ENCODE results near the gene MPDZ.

Gene MPDZ

GRCh38 chr9:13179257-13179656 lies 100.2 kb downstream of the MPDZ start:
- no peak for DNase-seq

- DNase-seq, result no peak
These were observed 103.8 kb downstream of the MPDZ start for GRCh38 chr9:13175732-13176131.

- DNase-seq, result no peak
These were observed 104.4 kb downstream of the MPDZ start for GRCh38 chr9:13174906-13175639.

GRCh38 chr9:13173553-13173952 lies 105.9 kb downstream of the MPDZ start:
- no peak for DNase-seq

- DNase-seq, result no peak
These were observed 108.2 kb downstream of the MPDZ start for GRCh38 chr9:13171261-13171660.

- no peak for DNase-seq
These were observed 112.5 kb downstream of the MPDZ start for GRCh38 chr9:13166996-13167395.

GRCh38 chr9:13165956-13166355 lies 113.5 kb downstream of the MPDZ start:
- DNase-seq, result no peak

- no peak for DNase-seq
These were observed 114.1 kb downstream of the MPDZ start for GRCh38 chr9:13165236-13165945.

GRCh38 chr9:13163946-13164345 lies 115.5 kb downstream of the MPDZ start:
- no peak for DNase-seq

GRCh38 chr9:13163287-13163686 lies 116.2 kb downstream of the MPDZ start:
- DNase-seq, result no peak

GRCh38 chr9:13160051-13160450 lies 119.4 kb downstream of the MPDZ start:
- no peak for DNase-seq

GRCh38 chr9:13158986-13159385 lies 120.5 kb downstream of the MPDZ start:
- no peak for DNase-seq

- DNase-seq, result no peak
These were observed 128.0 kb downstream of the MPDZ start for GRCh38 chr9:13151489-13151888.

- DNase-seq, result no peak
These were observed 130.0 kb downstream of the MPDZ start for GRCh38 chr9:13149454-13149853.

GRCh38 chr9:13146840-13147239 lies 132.7 kb downstream of the MPDZ start:
- no peak for DNase-seq

GRCh38 chr9:13145340-13145739 lies 134.2 kb downstream of the MPDZ start:
- no peak for DNase-seq

- no peak for DNase-seq
These were observed 135.2 kb downstream of the MPDZ start for GRCh38 chr9:13144166-13144775.

- no peak for DNase-seq
These were observed 136.2 kb downstream of the MPDZ start for GRCh38 chr9:13143281-13143680.

GRCh38 chr9:13142776-13143175 lies 136.7 kb downstream of the MPDZ start:
- DNase-seq, result no peak

- DNase-seq, result no peak
These were observed 137.9 kb downstream of the MPDZ start for GRCh38 chr9:13141629-13142028.

GRCh38 chr9:13140843-13141592 lies 138.5 kb downstream of the MPDZ start:
- DNase-seq, result no peak

- no peak for DNase-seq
These were observed 139.8 kb downstream of the MPDZ start for GRCh38 chr9:13139641-13140171.

GRCh38 chr9:13137426-13137825 lies 142.1 kb downstream of the MPDZ start:
- no peak for DNase-seq

All from T-helper 1 cell (primary cell).